ENCODE data around the gene ESAM.

Gene ESAM

DNA sequence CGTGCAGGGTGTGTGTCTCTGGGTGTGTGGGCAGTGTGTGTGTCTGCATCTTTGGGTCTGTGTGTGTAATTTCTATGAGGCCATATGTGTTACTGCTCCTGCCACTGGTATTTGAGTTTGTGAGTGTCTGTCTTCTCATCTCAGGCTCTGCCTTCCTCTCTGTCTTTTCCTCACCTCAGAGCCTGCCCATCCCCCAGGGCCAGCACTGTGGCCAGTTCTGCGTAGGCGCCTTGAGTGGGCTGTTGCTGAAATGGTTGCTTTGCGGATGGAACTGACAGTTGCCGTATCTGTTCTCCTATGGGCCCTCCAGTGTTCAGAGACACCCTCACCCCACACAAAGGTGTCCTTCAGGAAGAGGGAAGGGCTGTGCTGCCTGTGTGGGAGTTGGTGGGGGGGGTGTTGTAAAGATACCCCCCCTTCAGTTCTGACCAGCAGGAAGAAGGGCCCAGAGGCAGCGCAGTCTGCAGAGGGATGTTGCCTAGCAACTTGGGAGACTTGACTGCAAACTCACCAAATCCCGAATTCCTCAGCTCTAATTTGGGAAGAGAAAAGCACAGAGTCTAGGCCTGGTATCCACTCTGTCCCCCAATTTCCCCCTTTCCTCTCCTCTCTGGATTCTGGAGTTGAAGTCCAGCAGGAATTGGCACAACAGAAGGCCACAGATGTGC, 24.3 kb downstream of the ESAM start:
- no peak overlapping the region for H3K4me3 ChIP-seq (ENCODE audit: low read depth, low read length)
- no peak for TF ChIP-seq MYC (IDR thresholded peaks at IDR 0.05; ENCODE audit: low read depth, low read length)
- TF ChIP-seq, protein P1, sequence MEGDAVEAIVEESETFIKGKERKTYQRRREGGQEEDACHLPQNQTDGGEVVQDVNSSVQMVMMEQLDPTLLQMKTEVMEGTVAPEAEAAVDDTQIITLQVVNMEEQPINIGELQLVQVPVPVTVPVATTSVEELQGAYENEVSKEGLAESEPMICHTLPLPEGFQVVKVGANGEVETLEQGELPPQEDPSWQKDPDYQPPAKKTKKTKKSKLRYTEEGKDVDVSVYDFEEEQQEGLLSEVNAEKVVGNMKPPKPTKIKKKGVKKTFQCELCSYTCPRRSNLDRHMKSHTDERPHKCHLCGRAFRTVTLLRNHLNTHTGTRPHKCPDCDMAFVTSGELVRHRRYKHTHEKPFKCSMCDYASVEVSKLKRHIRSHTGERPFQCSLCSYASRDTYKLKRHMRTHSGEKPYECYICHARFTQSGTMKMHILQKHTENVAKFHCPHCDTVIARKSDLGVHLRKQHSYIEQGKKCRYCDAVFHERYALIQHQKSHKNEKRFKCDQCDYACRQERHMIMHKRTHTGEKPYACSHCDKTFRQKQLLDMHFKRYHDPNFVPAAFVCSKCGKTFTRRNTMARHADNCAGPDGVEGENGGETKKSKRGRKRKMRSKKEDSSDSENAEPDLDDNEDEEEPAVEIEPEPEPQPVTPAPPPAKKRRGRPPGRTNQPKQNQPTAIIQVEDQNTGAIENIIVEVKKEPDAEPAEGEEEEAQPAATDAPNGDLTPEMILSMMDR (IDR thresholded peaks at IDR 0.05; ENCODE audit: low read depth, low read length): no peak
- DNase-seq (ENCODE audit: low read depth): no peak

DNA sequence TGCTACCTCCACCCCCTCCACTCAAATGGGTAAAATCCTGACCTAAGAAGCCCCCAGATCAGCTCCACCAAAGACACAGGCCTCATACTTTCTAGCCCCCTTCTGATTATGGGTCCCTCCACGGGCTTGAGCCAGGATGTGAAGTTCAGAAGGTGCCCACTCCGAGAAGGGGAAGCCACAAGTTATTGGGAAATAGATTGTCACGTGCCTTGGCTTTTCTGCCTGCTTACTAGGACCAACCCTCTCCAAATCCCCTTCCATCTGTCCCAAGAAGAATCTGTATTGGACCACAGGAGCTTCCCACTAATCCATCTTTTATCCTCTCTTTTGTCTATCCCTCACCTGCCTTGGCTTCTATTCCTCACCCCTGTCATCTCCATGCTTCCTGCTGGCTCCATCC, 25.4 kb downstream of the ESAM start:
- TF ChIP-seq, protein P2, sequence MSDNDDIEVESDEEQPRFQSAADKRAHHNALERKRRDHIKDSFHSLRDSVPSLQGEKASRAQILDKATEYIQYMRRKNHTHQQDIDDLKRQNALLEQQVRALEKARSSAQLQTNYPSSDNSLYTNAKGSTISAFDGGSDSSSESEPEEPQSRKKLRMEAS (IDR thresholded peaks at IDR 0.05; ENCODE audit: low read depth, low read length): peak; percentile 93
- TF ChIP-seq MYC (IDR thresholded peaks at IDR 0.05; ENCODE audit: low read depth, low read length): no peak
- DNase-seq (ENCODE audit: low read depth): peak; percentile 71
- H3K4me3 ChIP-seq (ENCODE audit: low read depth, low read length): no peak overlapping the region

DNA sequence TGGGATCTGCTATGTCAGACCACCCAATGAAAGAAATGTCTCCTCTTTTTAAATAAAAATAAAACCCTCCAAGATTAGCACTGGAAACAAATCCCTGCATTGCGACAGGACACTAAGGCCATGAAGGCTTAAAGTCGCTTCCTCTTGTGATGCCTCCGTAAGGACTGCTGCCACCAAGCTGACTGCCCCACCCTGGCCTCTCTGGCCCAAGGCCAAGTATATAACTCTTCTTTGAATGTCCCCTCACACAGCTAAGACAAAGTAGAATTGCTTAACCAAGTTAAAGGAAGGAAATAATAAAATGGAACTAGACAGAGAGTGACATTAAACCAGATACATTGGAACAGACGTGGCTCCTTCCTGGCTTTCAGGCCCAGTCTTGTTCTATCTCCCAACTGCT, 29.9 kb downstream of the ESAM start:
- no peak for TF ChIP-seq MYC (IDR thresholded peaks at IDR 0.05; ENCODE audit: low read depth, low read length)
- TF ChIP-seq, protein P1 (IDR thresholded peaks at IDR 0.05; ENCODE audit: low read depth, low read length): no peak
- TF ChIP-seq, protein P2 (IDR thresholded peaks at IDR 0.05; ENCODE audit: low read depth, low read length): no peak
- TF ChIP-seq POLR2A (IDR thresholded peaks at IDR 0.05; ENCODE audit: extremely low read depth, insufficient read length): no peak
- no peak overlapping the region for H3K4me3 ChIP-seq (ENCODE audit: low read depth, low read length)
- peak; percentile 54 for DNase-seq (ENCODE audit: low read depth)

DNA sequence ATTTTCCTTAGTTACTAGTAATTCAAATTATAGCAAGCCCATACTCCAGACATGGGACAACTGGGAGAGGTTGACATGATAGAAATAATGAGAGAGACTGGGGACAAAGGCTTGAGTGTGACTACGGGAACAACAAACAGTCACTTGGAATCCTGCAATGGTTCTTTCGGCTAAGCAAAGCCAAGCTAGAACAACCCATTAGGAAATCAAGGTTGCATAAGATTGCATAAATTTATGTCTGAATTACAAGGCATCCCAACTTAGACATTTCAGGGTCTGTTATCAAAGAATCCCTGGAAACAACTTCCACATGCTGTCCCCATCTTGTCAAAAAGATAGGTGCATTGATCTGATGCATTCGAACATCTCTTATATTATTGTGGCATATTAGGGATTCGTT, 32.5 kb downstream of the ESAM start:
- no peak overlapping the region for H3K4me3 ChIP-seq (ENCODE audit: low read depth, low read length)
- no peak for DNase-seq (ENCODE audit: low read depth)
- TF ChIP-seq, protein P2 (IDR thresholded peaks at IDR 0.05; ENCODE audit: low read depth, low read length): no peak
- TF ChIP-seq, protein P1 (IDR thresholded peaks at IDR 0.05; ENCODE audit: low read depth, low read length): no peak
- TF ChIP-seq POLR2A (IDR thresholded peaks at IDR 0.05; ENCODE audit: extremely low read depth, insufficient read length): no peak

DNA sequence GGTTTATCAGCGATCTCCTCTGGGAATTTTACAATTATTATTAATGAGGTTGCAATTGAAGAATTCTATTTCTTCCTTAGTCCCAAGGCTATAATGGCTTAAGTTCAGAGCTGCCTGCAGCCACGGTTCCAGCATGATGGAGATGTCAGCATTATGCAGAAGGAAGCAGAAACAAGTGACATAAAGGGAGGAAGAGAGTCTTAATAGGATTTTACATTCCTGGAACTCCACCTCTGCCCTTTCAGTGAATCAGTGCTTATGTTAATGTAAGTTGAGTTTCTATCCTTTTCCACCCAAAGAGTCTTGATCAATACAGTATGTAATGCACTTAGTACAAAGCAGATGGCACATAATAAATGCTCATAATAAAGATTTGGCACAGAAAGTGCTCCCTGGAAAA, 34.0 kb downstream of the ESAM start:
- no peak for TF ChIP-seq POLR2A (IDR thresholded peaks at IDR 0.05; ENCODE audit: extremely low read depth, insufficient read length)

DNA sequence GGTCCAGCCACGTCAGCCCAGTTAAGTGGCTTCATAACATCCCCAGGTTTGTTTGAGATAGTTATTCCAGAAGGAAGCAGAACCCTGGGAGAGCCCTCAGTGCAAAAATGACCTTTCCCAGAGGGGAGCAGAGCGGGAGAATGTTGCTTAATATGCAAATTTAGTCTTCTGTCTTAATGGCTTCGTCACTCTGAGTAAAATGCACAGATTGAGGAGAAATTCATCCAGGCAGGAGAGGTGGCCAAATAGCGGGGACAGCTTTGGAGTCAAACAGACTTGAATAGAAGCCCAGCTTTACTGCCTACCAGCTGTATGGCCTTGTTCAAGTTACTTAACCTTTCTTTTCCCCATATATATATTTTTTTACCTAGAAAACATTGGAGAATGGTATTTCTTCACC, 34.6 kb downstream of the ESAM start:
- TF ChIP-seq, protein P1 (IDR thresholded peaks at IDR 0.05; ENCODE audit: low read depth, low read length): no peak
- TF ChIP-seq POLR2A (IDR thresholded peaks at IDR 0.05; ENCODE audit: extremely low read depth, insufficient read length): no peak
- TF ChIP-seq, protein P2 (IDR thresholded peaks at IDR 0.05; ENCODE audit: low read depth, low read length): no peak
- TF ChIP-seq MYC (IDR thresholded peaks at IDR 0.05; ENCODE audit: low read depth, low read length): no peak
- H3K4me3 ChIP-seq (ENCODE audit: low read depth, low read length): no peak overlapping the region
- no peak for DNase-seq (ENCODE audit: low read depth)

More for the DNA sequence above, 34.0 kb downstream of the ESAM start:
- no peak for DNase-seq (ENCODE audit: low read depth)
- no peak overlapping the region for H3K4me3 ChIP-seq (ENCODE audit: low read depth, low read length)

DNA sequence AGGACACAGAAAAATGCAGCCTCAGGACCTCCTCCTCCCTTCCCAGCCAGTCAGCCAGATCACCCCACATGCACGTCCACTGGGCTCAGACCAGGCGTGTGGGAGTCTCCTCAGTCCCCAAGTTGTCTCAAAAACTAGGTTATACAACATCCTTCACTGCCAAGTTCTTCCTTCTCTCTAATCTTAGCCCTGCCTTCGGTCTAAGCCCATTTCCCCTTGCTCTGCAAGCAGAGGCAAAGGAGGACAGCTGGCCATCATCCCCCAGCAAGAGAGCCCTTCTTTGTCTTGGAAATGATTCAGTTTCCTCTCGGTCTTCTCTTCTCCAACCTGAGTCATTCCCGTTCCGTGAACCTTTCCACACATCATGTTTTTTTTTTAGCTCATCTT, 36.4 kb downstream of the ESAM start:
- H3K4me3 ChIP-seq (ENCODE audit: low read depth, low read length): peak overlapping the region; percentile 30
- DNase-seq (ENCODE audit: low read depth): peak; percentile 80
- TF ChIP-seq MYC (IDR thresholded peaks at IDR 0.05; ENCODE audit: low read depth, low read length) (0 out of 2 replicates have a peak, but pooled peaks have one; percentile 46), POLR2A (IDR thresholded peaks at IDR 0.05; ENCODE audit: extremely low read depth, insufficient read length) (no peak)
- TF ChIP-seq, protein P2 (IDR thresholded peaks at IDR 0.05; ENCODE audit: low read depth, low read length): no peak; the same call in 1 of the 2 replicates
- TF ChIP-seq, protein P1 (IDR thresholded peaks at IDR 0.05; ENCODE audit: low read depth, low read length): no peak
